HEK293T (cell line): ENCODE measurements around the gene PPARA.

ENCODE experiments used
- CTCF ChIA-PET: fragments of 350-600 bp; formaldehyde crosslinking; extraction: SDS; loops from one replicate; lab custom pipeline; 2021; ENCODE audit warnings: antibody characterized with exemption, inconsistent platforms; lab: Yijun Ruan, JAX
- POLR2A ChIA-PET: fragments of 350-600 bp; formaldehyde crosslinking; extraction: SDS; loops from one replicate; lab custom pipeline; 2020; ENCODE audit warnings: antibody characterized with exemption, inconsistent platforms; lab: Yijun Ruan, JAX
- DNase-seq: peaks from one replicate; pipeline ENCODE4 v3.0.0; 2012; ENCODE audit warnings: mixed read lengths; ENCODE audit errors: extremely low spot score
- ARNT ChIP-seq: fragments of 450-650 bp; IDR thresholded peaks from 2 replicates; pipeline ENCODE4 v1.6.1; 2017; ENCODE audit warnings: mild to moderate bottlenecking
- BHLHE40 ChIP-seq: fragments of 450-650 bp; IDR thresholded peaks from 2 replicates; pipeline ENCODE4 v1.6.1; 2016; ENCODE audit warnings: mild to moderate bottlenecking, moderate library complexity, borderline replicate concordance
- CTBP1 ChIP-seq: fragments of 450-650 bp; IDR thresholded peaks from 2 replicates; pipeline ENCODE4 v1.6.1; 2016; ENCODE audit warnings: borderline replicate concordance
- ELF4 ChIP-seq: fragments of 450-650 bp; IDR thresholded peaks from 2 replicates; pipeline ENCODE4 v1.6.1; 2017; ENCODE audit warnings: antibody characterized with exemption
- FOXA1 ChIP-seq: fragments of 450-650 bp; IDR thresholded peaks from 2 replicates; pipeline ENCODE4 v1.6.1; 2016; ENCODE audit warnings: mild to moderate bottlenecking
- FOXK2 ChIP-seq: fragments of 450-650 bp; IDR thresholded peaks from 2 replicates; pipeline ENCODE4 v1.6.1; 2016; ENCODE audit warnings: mild to moderate bottlenecking
- FOXM1 ChIP-seq: fragments of 450-650 bp; IDR thresholded peaks from 2 replicates; pipeline ENCODE4 v1.6.1; 2017; ENCODE audit warnings: mild to moderate bottlenecking, borderline replicate concordance
- HDGF ChIP-seq: fragments of 450-650 bp; IDR thresholded peaks from 2 replicates; pipeline ENCODE4 v1.6.1; 2017; ENCODE audit warnings: antibody characterized with exemption, borderline replicate concordance
- L3MBTL2 ChIP-seq: fragments of 450-650 bp; conservative IDR thresholded peaks from 2 replicates; pipeline ENCODE4 v1.6.1; 2016; ENCODE audit warnings: mild to moderate bottlenecking
- LEF1 ChIP-seq: fragments of 450-650 bp; IDR thresholded peaks from 2 replicates; pipeline ENCODE4 v1.6.1; 2017; ENCODE audit warnings: mild to moderate bottlenecking, borderline replicate concordance
- NFRKB ChIP-seq: fragments of 450-650 bp; IDR thresholded peaks from 2 replicates; pipeline ENCODE4 v1.6.1; 2016; ENCODE audit warnings: mild to moderate bottlenecking, moderate library complexity
- PKNOX1 ChIP-seq: fragments of 450-650 bp; IDR thresholded peaks from 2 replicates; pipeline ENCODE4 v1.6.1; 2016
- SP1 ChIP-seq: fragments of 450-650 bp; IDR thresholded peaks from 2 replicates; pipeline ENCODE4 v1.6.1; 2017
- SUZ12 ChIP-seq: fragments of 450-650 bp; IDR thresholded peaks from 2 replicates; pipeline ENCODE4 v1.6.1; 2016; ENCODE audit warnings: mild to moderate bottlenecking
- TARDBP ChIP-seq: fragments of 450-650 bp; IDR thresholded peaks from 2 replicates; pipeline ENCODE4 v1.6.1; 2016
- ZNF384 ChIP-seq: fragments of 450-650 bp; IDR thresholded peaks from 2 replicates; pipeline ENCODE4 v1.6.1; 2016

Gene PPARA

GRCh38 chr22:46121523-46122287 is 28.6 kb upstream of the PPARA start:
- CTCF ChIA-PET, result interaction anchor here (0.6 to 9.3 kb wide), 10 partner anchors 26 to 194 kb away, joined by 3 to 113 read pairs (median 4); partner anchors contain the start of gene GTSE1
- POLR2A ChIA-PET, result interaction anchor here (1.0 to 2.0 kb wide), 4 partner anchors 85 to 214 kb away, joined by 3 to 7 read pairs (median 5); partner anchors contain the start of genes CDPF1, GTSE1 and TRMU
- TF ChIP-seq NFRKB, result no peak
- DNase-seq, result no peak

GRCh38 chr22:46122511-46122971 is 27.8 kb upstream of the PPARA start:
- DNase-seq, result peak; percentile 87
- TF ChIP-seq TARDBP (no peak), LEF1 (no peak), FOXA1 (no peak), ARNT (no peak), FOXM1 (no peak), PKNOX1 (no peak), L3MBTL2 (peak; percentile 75), SUZ12 (no peak)
- POLR2A ChIA-PET, result interaction anchor here (1.0 to 2.0 kb wide), 4 partner anchors 86 to 213 kb away, joined by 3 to 7 read pairs (median 5); partner anchors contain the start of genes CDPF1, GTSE1 and TRMU
- CTCF ChIA-PET, result interaction anchor here (0.6 to 9.3 kb wide), 9 partner anchors 25 to 193 kb away, joined by 3 to 113 read pairs (median 4); partner anchors contain the start of gene GTSE1

- POLR2A ChIA-PET, result interaction anchor here (1.0 to 1.5 kb wide), 2 partner anchors 127 to 173 kb away, joined by 3 to 7 read pairs; partner anchors contain the start of genes CDPF1 and GTSE1
- DNase-seq, result no peak
- CTCF ChIA-PET, result interaction anchor here (0.6 to 1.8 kb wide), 3 partner anchors 44 to 173 kb away, joined by 3 to 8 read pairs (median 5); partner anchors contain the start of gene GTSE1
- no peak for TF ChIP-seq SUZ12
- no peak for TF ChIP-seq SP1
- no peak for TF ChIP-seq TARDBP
Measured at GRCh38 chr22:46122980-46123693, 27.2 kb upstream of the PPARA start.

GRCh38 chr22:46123694-46124382 is 26.5 kb upstream of the PPARA start:
- ChIA-PET CTCF (interaction anchor here (0.6 to 1.1 kb wide), 2 partner anchors 9 to 45 kb away, joined by 3 read pairs; no protein-coding TSS in a partner anchor), POLR2A (interaction anchor here (0.9 kb wide), 1 partner anchor 111 kb away, joined by 4 read pairs; no protein-coding TSS in a partner anchor)
- no peak for TF ChIP-seq ELF4
- TF ChIP-seq PKNOX1, result no peak
- no peak for TF ChIP-seq HDGF
- TF ChIP-seq LEF1, result no peak
- no peak for TF ChIP-seq FOXK2
- TF ChIP-seq SUZ12, result no peak
- no peak for TF ChIP-seq FOXM1
- no peak for TF ChIP-seq ARNT
- no peak for TF ChIP-seq L3MBTL2
- no peak for TF ChIP-seq TARDBP
- no peak for TF ChIP-seq ZNF384
- no peak for TF ChIP-seq NFRKB
- TF ChIP-seq CTBP1, result no peak
- TF ChIP-seq BHLHE40, result no peak
- DNase-seq, result no peak

GRCh38 chr22:46124383-46125144 is 25.8 kb upstream of the PPARA start:
- ChIA-PET CTCF (interaction anchor here (1.1 kb wide), 1 partner anchor 9 kb away, joined by 3 read pairs; no protein-coding TSS in a partner anchor), POLR2A (interaction anchor here (0.9 kb wide), 1 partner anchor 111 kb away, joined by 4 read pairs; no protein-coding TSS in a partner anchor)
- DNase-seq, result no peak
- TF ChIP-seq TARDBP (no peak), FOXA1 (no peak), CTBP1 (no peak), FOXK2 (no peak), SUZ12 (no peak), PKNOX1 (no peak), BHLHE40 (no peak), ARNT (no peak), SP1 (no peak), HDGF (no peak), NFRKB (no peak), FOXM1 (no peak), ZNF384 (no peak), L3MBTL2 (no peak), ELF4 (no peak), LEF1 (no peak)
